Ectodermal cell (in vitro differentiated cells): Measurements from ENCODE around the gene GPR156.

ENCODE experiments used
- H3K27ac ChIP-seq: 2 replicates; pipeline ENCODE4 v1.7.0; 2013; ENCODE audit warnings: mild to moderate bottlenecking, low read depth, low read length; ENCODE audit not compliant: insufficient read depth, poor library complexity, severe bottlenecking
- H3K27me3 ChIP-seq: 2 replicates; pipeline ENCODE4 v1.7.0; 2013; ENCODE audit warnings: mild to moderate bottlenecking, low read length; ENCODE audit not compliant: insufficient read depth, control insufficient read depth, poor library complexity, severe bottlenecking
- H3K36me3 ChIP-seq: one replicate; pipeline ENCODE4 v1.7.0; 2013; ENCODE audit warnings: low read length; ENCODE audit not compliant: control insufficient read depth, insufficient read depth
- H3K4me1 ChIP-seq: one replicate; pipeline ENCODE4 v1.7.0; 2013; ENCODE audit warnings: low read length; ENCODE audit not compliant: control insufficient read depth, insufficient read depth
- H3K4me3 ChIP-seq: 2 replicates; pipeline ENCODE4 v1.7.0; 2013; ENCODE audit warnings: low read depth, low read length, control low read depth; ENCODE audit not compliant: insufficient read depth
- H3K9me3 ChIP-seq: 2 replicates; pipeline ENCODE4 v1.7.0; 2013; ENCODE audit warnings: mild to moderate bottlenecking, low read length, moderate library complexity; ENCODE audit not compliant: control insufficient read depth
- WGBS, 2 experiments: methylation state at CpG; one replicate each; pipeline ENCODE4 v1.1.7; 2013; ENCODE audit warnings: missing lambda C conversion rate in 2 of 2; 5-methylcytosine and 5-hydroxymethylcytosine counted together

Gene GPR156

GRCh38 chr3:120177707-120178306 is 107.2 kb downstream of the GPR156 start:
- Histone ChIP-seq H3K27me3 (no peaks in the 10 kb centered on the region), H3K27ac (no peak overlapping the region), H3K9me3 (no peaks in the 10 kb centered on the region), H3K4me3 (no peak overlapping the region), H3K36me3 (no peaks in the 10 kb centered on the region), H3K4me1 (no peaks in the 10 kb centered on the region)
- 81 to 84% methylated on average over 2 of the region's 2 CpGs for WGBS, 2 experiments

DNA sequence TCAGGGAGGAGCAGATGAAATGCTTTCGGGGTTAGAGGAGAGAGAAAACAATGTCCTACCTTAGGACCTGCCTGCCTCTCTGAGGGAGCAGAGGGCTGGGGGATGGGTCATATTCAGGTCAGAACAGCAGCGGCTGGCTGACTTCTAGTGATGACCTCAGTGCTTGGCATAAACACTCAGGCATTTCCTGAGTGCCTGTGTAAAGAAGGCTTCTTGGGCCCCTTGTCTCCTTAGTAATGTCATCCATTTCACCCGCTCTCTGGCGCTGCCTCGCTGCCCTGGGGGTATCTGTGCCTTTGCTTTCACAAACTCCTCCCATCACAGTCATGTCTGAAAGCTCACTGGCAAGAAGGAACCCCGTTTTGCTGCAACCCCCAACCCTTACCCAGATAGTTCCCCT is 107.9 kb downstream of the GPR156 start:
- Histone ChIP-seq H3K27me3 (no peaks in the 10 kb centered on the region), H3K36me3 (no peaks in the 10 kb centered on the region), H3K9me3 (no peaks in the 10 kb centered on the region), H3K4me1 (no peaks in the 10 kb centered on the region), H3K4me3 (no peak overlapping the region), H3K27ac (no peak overlapping the region)
- WGBS, 2 experiments = 45 to 52% methylated on average over 6 of the region's 6 CpGs

- Histone ChIP-seq H3K36me3 (no peaks in the 10 kb centered on the region), H3K9me3 (no peaks in the 10 kb centered on the region), H3K27ac (no peak overlapping the region), H3K27me3 (no peaks in the 10 kb centered on the region), H3K4me3 (no peak overlapping the region), H3K4me1 (no peaks in the 10 kb centered on the region)
- 93 to 98% methylated on average over 2 of the region's 3 CpGs for WGBS, 2 experiments
These were observed 110.0 kb downstream of the GPR156 start for GRCh38 chr3:120174811-120175539.

GRCh38 chr3:120173056-120173675 is 111.9 kb downstream of the GPR156 start:
- WGBS, 2 experiments = 92 to 99% methylated on average over 5 to 6 of the region's 6 CpGs

GRCh38 chr3:120172070-120172469 is 113.0 kb downstream of the GPR156 start:
- WGBS, 2 experiments = 73 to 77% methylated on average over 5 to 6 of the region's 6 CpGs
- H3K4me3 ChIP-seq = no peak overlapping the region
- no peaks in the 10 kb centered on the region for H3K36me3 ChIP-seq
- no peak overlapping the region for H3K27ac ChIP-seq
- H3K9me3 ChIP-seq = no peaks in the 10 kb centered on the region
- H3K27me3 ChIP-seq = no peaks in the 10 kb centered on the region
- no peaks in the 10 kb centered on the region for H3K4me1 ChIP-seq

More at GRCh38 chr3:120173056-120173675, 111.9 kb downstream of the GPR156 start:
- no peak overlapping the region for H3K27ac ChIP-seq
- H3K27me3 ChIP-seq = no peaks in the 10 kb centered on the region
- no peaks in the 10 kb centered on the region for H3K36me3 ChIP-seq
- no peak overlapping the region for H3K4me3 ChIP-seq
- H3K9me3 ChIP-seq = no peaks in the 10 kb centered on the region
- H3K4me1 ChIP-seq = no peaks in the 10 kb centered on the region

GRCh38 chr3:120171134-120171873 is 113.7 kb downstream of the GPR156 start:
- H3K4me1 ChIP-seq = no peaks in the 10 kb centered on the region
- no peaks in the 10 kb centered on the region for H3K36me3 ChIP-seq
- no peaks in the 10 kb centered on the region for H3K27me3 ChIP-seq
- no peak overlapping the region for H3K27ac ChIP-seq
- no peak overlapping the region for H3K4me3 ChIP-seq
- 94 to 96% methylated on average over 8 of the region's 8 CpGs for WGBS, 2 experiments
- H3K9me3 ChIP-seq = no peaks in the 10 kb centered on the region

GRCh38 chr3:120170223-120170622 is 114.8 kb downstream of the GPR156 start:
- Histone ChIP-seq H3K9me3 (no peaks in the 10 kb centered on the region), H3K27me3 (no peaks in the 10 kb centered on the region), H3K27ac (no peak overlapping the region), H3K36me3 (no peaks in the 10 kb centered on the region), H3K4me1 (no peaks in the 10 kb centered on the region), H3K4me3 (no peak overlapping the region)
- 69 to 97% methylated on average over 1 to 2 of the region's 2 CpGs for WGBS, 2 experiments

- Histone ChIP-seq H3K36me3 (no peaks in the 10 kb centered on the region), H3K4me3 (no peak overlapping the region), H3K9me3 (no peaks in the 10 kb centered on the region), H3K27ac (no peak overlapping the region), H3K27me3 (no peaks in the 10 kb centered on the region), H3K4me1 (no peaks in the 10 kb centered on the region)
- WGBS, 2 experiments = 92 to 95% methylated on average over 5 of the region's 5 CpGs
These were observed 115.6 kb downstream of the GPR156 start for GRCh38 chr3:120169407-120169806.

DNA sequence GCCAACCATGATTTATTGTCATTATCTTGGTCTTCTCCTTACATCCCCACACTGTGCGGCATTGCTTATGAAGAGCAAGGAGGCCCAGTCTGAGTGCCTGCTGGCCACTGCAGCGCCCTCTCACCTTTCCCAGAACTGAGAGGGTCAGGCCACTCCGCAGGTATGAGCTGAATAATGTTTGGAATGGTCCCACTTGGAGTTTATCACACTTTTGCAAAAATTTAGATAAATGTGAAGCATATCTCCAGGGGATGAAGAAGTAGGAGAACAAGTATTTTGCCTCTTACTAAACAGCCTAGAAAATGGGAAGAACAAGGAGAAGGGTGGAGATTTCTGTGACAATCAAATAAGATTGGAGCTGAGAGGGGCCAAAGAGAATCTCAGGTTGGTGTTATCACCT is 116.4 kb downstream of the GPR156 start:
- Histone ChIP-seq H3K27me3 (no peaks in the 10 kb centered on the region), H3K9me3 (no peaks in the 10 kb centered on the region), H3K36me3 (no peaks in the 10 kb centered on the region), H3K27ac (no peak overlapping the region), H3K4me1 (no peaks in the 10 kb centered on the region), H3K4me3 (no peak overlapping the region)
- 91 to 95% methylated on average over 3 of the region's 3 CpGs for WGBS, 2 experiments

GRCh38 chr3:120168038-120168437 is 117.0 kb downstream of the GPR156 start:
- H3K4me1 ChIP-seq = no peaks in the 10 kb centered on the region
- H3K4me3 ChIP-seq = no peak overlapping the region
- 93 to 94% methylated on average over 9 of the region's 9 CpGs for WGBS, 2 experiments
- H3K9me3 ChIP-seq = no peaks in the 10 kb centered on the region
- H3K27ac ChIP-seq = no peak overlapping the region
- no peaks in the 10 kb centered on the region for H3K36me3 ChIP-seq
- H3K27me3 ChIP-seq = no peaks in the 10 kb centered on the region
